OCI-LY7 (cell line): ENCODE measurements around the gene NCAM2.

Experiments
- CTCF ChIP-seq: fragments of 200-600 bp; sonication (generic); conservative IDR thresholded peaks from 2 replicates; pipeline ENCODE4 v1.5.1; 2014; ENCODE audit warnings: mild to moderate bottlenecking, antibody characterized with exemption, low read length, moderate library complexity, mixed read lengths
- EZH2phosphoT487 ChIP-seq: fragments of 200-600 bp; sonication (generic); IDR thresholded peaks from 2 replicates; pipeline ENCODE4 v1.6.1; 2018; ENCODE audit warnings: low read depth, borderline replicate concordance, mild to moderate bottlenecking, mixed run types, antibody characterized with exemption, low read length, moderate library complexity, mixed read lengths

- TF ChIP-seq CTCF (no peak), EZH2phosphoT487 (no peak)
These were observed 243.2 kb downstream of the NCAM2 start for GRCh38 chr21:21241391-21241790.
